Fibroblast of villous mesenchyme (primary cell): ENCODE data around the gene LMX1B. TPM values are rescaled to one million over a fixed set of nuclear protein-coding genes. Genes with fewer than 3 reads are reported as not detected.

Source experiments
- DNase-seq: peaks from one replicate; pipeline ENCODE4 v3.0.0-alpha.2; 2010; ENCODE audit warnings: low read depth
- H3K4me3 ChIP-seq: 2 replicates; pipeline ENCODE4 v1.5.1; 2011; ENCODE audit warnings: low read depth, mild to moderate bottlenecking, low read length
- total RNA-seq: library from RNA; depleted of rRNA; stranded (reverse); fragments of >200 nt; gene quantifications from 2 replicates; pipeline ENCODE4 v1.2.3, GENCODE V29; 2012
- TF ChIP-seq, protein P1 (sequence below): IDR thresholded peaks from 2 replicates; pipeline ENCODE4 v1.5.1; 2012; ENCODE audit warnings: low read depth, mild to moderate bottlenecking, low read length; ENCODE audit not compliant: insufficient read depth

LMX1B gene
- total RNA-seq, 1 donor = not detected

DNA sequence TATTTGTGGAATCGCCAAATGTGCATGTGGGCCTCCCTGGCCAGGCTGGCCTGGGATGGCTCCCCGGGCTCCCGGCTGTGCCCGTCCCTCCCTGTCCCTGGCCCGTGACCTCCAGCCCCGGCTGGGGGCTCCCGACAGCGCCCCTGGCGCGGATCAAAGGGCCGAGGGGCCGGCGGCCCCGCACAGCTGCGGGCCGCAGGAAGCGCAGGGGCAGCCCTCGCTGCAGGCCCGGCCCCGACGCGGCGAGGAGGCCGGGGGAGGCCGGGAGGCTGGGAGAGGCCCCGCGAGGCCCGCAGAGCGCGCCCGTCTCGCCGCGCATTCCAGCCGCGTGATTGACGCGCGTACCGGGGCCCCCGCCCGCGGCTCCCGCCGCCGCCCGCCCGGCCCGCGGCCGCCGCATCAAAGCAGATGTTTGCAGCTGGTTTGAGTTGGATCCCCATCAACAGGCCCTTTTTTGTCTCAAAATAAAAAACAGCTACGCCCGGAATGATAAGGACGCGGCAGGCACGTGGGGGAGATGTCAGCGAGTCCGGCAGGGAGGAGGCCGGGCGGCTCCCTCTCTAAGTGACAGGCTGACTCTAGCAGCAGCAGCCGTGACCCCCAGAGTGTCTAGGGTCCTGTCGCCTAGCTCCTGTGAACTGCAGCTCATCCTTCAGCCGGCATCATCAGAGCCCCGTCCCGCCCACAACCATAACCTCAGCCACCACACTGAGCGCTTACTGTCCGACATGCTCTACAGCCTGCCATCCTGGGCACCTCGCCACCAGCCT is 69.4 kb downstream of the LMX1B start:
- no peak overlapping the region for H3K4me3 ChIP-seq

GRCh38 chr9:126683698-126684044 is 69.9 kb downstream of the LMX1B start:
- TF ChIP-seq, protein P1, sequence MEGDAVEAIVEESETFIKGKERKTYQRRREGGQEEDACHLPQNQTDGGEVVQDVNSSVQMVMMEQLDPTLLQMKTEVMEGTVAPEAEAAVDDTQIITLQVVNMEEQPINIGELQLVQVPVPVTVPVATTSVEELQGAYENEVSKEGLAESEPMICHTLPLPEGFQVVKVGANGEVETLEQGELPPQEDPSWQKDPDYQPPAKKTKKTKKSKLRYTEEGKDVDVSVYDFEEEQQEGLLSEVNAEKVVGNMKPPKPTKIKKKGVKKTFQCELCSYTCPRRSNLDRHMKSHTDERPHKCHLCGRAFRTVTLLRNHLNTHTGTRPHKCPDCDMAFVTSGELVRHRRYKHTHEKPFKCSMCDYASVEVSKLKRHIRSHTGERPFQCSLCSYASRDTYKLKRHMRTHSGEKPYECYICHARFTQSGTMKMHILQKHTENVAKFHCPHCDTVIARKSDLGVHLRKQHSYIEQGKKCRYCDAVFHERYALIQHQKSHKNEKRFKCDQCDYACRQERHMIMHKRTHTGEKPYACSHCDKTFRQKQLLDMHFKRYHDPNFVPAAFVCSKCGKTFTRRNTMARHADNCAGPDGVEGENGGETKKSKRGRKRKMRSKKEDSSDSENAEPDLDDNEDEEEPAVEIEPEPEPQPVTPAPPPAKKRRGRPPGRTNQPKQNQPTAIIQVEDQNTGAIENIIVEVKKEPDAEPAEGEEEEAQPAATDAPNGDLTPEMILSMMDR = no peak
- DNase-seq = no peak
- H3K4me3 ChIP-seq = no peak overlapping the region

More for the DNA sequence above, 69.4 kb downstream of the LMX1B start:
- no peak for DNase-seq
- TF ChIP-seq, protein P1 = no peak

GRCh38 chr9:126684345-126684744 is 70.6 kb downstream of the LMX1B start:
- TF ChIP-seq, protein P1 = no peak

DNA sequence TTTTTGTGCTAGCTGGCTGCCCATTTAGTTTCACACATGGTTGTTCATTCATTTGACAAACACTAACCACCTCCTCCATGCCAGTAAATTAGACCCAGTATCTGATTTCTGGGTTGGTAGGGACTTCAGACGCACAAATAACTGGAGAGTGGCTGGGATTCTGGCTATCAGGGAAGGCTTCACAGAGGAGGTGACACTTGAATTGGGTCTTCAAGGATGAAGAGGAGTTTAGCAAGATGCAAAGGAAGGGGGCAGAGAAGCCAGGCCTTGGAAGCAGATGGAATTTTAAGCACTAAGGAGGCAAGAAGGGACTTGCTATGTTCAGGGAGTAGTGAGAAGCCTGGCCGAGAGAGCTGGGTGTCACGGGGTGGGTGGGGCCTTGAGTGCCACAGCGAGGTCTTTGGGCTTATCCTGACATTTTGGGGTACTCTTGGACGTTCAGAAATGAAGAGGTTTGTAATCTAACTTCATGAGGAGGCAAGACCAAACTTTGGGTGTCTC is 71.3 kb downstream of the LMX1B start:
- no peak for DNase-seq
- H3K4me3 ChIP-seq = no peak overlapping the region
- TF ChIP-seq, protein P1 = no peak

More at GRCh38 chr9:126684345-126684744, 70.6 kb downstream of the LMX1B start:
- no peak overlapping the region for H3K4me3 ChIP-seq
- no peak for DNase-seq

GRCh38 chr9:126687930-126688461 is 74.3 kb downstream of the LMX1B start:
- TF ChIP-seq, protein P1 = no peak
- no peak overlapping the region for H3K4me3 ChIP-seq
- no peak for DNase-seq

DNA sequence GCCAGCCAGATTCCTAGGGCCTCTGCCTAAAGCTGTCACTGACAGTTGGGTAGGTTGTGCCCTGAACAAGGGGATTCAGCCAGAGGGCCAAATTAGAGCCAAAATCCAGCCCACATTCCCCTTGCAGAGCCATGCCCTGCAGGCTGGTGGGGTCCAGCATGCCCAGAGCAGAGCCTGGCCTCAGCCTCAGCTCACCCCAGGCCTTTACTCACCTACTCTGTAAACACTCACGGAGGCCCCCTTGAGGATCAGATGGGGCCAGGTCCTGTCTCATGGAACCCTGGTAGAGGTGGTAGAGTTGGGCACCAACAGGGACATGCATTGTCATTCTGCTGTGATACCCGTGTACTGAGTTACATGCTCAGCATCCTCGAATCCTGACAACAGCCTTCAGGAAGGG is 74.9 kb downstream of the LMX1B start:
- DNase-seq = no peak
- TF ChIP-seq, protein P1 = no peak
- no peak overlapping the region for H3K4me3 ChIP-seq
